Measurements from ENCODE around the gene FOXO3.

The FOXO3 gene

DNA sequence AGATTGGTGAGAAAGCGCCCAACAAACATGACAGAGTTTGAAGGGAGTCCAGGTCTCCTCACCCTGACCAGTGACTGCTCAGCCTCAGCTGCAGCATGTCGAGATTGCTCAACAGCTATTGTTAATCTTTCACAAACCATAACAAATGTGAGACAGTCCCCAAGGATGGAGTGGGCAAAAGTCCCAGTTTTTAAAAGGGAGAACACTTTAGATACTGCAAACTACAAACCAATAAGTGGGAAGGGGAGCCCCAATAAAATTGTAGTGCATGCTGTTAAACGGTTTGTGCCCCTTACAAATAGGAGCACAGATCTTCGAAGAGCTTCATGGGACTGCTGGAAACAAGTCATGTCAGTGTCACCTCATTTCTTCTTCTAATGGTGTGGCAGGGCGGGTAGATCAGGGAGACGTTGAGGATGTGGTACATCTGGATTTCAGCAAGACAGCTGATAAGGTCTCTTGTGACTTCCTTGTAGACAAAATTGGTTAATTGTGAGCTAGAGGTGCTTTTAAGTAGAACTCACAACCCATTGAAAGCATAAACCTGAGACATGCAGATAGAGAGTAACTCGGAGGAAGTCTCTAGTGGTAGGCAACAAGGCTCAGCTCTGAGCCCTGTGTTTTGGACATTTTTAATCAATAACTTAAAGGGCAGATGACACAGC, 153.5 kb downstream of the FOXO3 start:
- peak; percentile 80 for DNase-seq (ENCODE audit: low read depth)

DNA sequence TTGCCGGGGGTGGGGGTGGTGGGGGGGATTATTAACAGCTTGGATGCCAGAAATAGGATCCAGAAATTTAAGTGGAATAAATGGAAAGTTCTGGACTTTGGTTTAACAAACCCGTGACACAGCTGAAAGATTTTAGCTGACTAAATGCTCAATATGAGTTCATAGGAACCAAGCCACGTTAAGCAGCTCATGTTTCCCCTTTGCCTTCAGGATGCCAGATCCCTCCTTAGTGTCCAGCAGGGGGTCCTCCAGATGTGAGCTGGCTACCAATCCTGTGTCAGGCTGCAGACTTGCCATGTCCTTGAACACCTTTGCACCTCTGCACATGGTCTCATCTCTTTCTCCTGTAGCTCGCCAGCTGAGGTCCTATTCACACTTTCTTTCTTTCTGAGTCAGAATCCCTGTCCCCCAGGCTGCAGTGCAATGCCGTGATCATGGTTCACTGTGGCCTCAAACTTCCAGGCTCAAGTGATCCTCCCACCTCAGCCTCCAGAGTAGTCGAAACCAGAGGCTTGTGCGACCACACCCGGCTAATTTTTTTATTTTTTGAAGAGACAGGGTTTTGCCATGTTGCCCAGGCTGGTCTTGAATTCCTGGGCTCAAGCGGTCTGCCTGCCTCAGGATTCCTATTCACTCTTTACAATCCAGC, 154.2 kb downstream of the FOXO3 start:
- peak; percentile 58 for DNase-seq (ENCODE audit: low read depth)

DNA sequence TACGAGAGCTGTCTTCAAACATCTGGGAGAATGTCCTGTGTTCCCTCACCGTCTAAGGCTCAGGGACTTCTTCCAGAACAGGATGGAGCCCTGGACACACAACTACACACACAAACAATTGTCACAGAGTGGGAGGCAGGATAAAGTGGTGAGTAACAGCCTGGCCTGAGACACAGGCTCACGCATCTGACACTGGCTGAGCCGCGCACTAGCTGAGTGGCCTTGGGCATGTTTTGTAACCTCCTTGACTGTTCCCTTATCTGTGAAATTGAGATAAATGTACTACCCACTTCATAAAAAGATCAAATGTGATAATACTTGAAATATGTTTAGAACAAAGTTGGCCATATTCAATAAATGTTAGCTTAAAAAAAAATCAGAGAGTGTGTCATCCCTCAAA, 155.1 kb downstream of the FOXO3 start:
- no peak for DNase-seq (ENCODE audit: low read depth)

DNA sequence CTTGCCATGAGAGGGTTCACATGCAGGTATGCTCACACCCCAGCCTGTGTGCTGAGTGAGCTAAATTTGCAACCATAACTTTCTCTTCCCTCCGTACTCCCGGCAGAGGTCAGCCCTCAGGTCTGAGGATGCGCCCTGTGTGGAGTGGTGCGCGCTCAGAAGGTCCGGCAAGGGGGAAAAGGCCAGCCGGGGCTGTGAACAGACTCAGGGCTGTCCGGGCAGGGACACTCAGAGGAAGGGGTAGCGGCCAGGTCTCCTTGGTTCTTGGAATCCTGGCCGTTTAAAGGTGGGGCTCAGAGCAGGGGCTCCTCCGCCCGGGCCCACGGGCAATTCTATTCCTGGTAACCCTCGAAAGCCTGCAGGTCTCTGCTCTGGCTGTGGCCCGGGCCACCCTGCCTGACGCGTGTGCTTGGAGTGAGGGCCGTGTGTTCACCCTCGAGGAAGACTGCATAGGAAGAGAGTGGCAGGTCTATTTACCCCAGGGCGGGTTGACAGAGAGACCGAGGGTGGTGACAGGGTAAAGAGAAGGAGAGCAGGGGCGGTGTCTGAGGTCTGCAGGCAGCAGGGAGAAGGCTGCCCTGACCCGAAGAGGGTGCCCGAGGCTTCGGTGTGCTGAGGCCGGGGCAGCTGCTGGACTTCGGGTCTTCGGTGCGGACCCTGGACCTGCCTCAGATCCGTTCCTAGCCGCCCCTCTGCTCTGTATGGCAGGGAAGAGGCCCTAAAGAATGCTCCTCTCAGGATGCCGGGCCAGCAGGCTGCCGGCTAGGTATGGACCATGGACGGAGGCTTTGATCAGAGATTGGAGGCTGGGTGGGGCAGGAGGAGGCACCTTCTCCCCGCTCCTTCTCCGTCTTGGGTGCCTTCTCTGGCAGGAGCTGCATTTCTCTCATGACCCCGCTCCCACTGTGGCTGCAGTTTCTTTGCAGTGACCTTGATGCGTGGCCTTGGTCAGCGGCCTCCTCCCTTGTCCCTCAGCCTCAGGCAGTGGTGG, 156.4 kb downstream of the FOXO3 start:
- DNase-seq (ENCODE audit: low read depth), result no peak

DNA sequence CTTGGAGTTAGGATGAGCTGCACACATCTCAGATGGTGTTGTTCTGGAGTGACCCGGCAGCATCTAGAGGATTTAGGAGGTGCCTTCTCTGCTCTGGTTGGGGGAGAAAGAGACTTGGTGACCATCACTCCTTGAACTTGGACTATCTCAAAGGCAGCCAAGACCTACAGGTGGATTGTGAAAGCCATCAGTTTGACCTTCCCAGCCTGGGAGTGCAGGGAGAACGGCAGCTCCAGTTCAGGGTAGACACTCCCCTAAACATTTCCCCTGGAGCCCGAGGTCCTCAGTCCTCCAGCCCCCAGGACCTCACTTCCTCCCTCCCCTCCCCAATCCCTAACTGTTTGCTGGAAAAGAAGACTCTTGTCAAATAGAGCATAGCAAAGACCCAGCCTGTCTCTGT, 158.8 kb downstream of the FOXO3 start:
- no peak for DNase-seq (ENCODE audit: low read depth)

DNA sequence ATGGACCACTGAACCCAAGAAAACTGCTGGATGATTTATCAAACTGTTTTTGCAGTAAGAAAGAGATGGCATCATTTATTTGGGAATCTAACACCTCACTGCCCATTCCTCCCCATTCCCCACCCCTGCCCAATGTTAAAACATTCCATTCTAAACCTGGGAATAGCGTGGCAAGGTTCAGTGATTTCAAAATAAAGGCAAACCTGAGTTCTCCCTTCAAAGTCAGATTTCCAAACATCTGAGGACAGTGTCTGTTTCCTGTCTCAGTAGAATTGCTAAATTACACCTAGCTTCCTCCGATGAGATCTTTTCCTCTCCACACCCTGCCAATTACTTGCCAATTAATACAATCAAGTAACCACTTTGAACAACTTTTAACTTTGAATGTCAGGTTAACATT, 160.1 kb downstream of the FOXO3 start:
- DNase-seq (ENCODE audit: low read depth), result no peak

DNA sequence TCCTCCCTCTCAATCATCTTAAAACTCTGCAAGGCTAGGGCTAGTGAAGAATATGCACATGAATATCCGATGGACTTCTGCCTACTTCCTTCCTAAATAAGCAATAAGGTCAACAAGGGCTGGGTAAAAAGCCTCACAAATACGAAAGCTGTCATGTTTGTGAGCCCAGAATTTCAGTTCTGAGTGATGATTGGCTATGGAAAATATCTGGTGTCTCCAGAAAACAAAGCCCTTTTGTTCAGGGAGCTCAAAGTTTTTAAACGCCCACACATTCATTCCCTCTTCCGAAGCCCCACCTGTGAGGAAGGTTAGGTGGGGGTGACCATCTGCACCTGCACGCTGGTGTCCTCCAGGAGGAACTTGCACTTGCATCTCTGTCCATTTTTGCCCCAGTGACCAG, 160.6 kb downstream of the FOXO3 start:
- DNase-seq (ENCODE audit: low read depth), result no peak

DNA sequence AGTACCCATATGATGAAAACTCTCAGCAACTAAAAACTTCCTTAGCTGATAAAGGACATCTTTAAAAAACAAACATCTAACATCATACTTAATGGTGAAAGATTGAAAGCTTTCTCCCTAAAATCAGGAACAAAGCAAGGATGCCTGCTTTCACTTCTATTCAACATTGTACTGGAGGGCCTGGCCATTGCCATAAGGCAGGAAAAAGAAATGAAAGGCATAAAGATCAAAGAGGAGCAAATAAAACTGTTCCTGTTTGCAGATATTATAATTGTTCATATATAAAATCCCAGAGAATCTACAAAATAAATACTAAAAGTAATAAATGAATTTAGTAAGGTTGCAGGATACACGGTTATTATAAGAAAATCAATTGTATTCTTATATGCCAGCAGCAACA, 162.9 kb downstream of the FOXO3 start:
- no peak for DNase-seq (ENCODE audit: low read depth)

DNA sequence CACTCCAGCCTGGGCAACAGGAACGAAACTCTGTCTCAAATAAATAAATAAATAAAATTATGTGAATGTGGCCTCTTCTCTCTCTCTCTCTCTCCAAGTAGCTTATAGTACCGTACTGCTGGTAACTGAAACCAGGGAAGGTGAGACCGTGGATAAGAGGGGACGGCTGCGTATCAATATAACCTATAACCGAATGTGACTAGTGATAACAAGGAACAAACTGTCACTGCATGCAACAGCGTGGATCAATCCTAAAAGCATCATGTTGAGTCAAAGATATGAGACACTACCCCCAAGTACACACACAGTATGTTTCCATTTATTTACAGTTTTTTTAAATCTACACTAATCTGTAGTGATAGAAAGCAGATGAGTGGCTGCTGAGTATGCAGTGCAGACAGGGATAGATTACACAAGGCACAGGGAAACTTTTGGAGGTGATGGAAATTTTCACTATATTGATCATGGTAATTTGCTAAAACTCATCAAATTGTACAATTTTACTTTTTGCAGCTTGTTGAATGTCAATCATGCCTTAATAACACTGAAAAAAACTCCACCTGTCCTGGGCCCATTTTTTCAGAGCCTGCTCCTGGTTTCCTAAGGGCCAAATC, 166.1 kb downstream of the FOXO3 start:
- no peak for DNase-seq (ENCODE audit: low read depth)

DNA sequence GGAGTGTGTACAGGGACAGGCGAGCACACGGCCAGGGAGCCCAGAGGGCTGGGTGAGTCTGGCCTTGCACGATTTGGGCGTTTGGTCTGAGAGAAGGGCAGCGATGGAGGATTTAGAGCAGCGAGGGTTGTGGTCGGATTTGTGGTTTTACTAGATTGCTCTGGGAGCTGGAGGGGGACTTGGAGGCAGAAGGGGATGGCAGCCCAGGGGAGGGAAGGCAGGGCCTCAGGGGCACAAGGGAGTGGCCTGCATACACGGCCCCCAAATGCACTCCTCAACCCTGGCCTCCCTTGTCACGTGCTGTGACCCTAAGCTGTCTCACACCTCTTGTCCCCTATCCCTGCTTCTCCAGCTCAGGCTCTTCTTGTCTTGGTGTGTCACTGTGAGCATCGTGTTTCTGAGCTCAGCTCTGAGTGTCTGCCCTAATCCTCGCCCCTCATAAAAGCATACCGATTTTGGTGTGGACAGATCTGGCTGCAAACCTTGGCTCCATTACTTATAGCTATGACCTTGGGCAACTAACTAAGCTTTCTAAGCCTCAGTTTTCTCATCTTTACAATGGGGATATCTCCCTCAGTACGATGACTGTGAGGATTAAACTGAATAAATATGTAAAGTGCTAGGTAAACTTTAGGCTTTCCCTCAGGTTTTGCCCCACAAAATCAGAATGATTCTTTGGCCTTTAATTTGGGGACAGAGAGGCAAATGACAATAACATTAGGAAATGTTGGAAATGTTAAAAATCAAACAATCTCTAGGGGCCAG, 167.4 kb downstream of the FOXO3 start:
- no peak for DNase-seq (ENCODE audit: low read depth)

DNA sequence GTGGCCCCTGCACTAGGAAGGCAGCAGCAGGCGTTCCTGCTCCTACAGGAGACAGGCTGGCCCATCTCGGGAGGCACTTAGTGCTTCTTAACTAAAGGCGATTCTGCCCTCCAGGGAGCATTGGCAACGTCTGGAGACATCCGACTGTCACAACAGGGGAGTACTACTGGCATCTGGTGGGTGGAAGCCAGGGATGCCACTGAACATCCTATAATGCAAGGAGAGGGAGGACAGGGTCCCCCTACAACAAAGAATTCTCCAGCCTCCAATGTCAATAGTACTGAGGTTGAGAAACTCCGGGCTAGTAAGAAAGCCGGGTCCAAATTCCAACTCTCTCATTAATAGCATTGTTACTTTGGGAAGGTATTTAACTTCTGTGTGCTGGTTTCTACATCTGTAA, 168.1 kb downstream of the FOXO3 start:
- no peak for DNase-seq (ENCODE audit: low read depth)

DNA sequence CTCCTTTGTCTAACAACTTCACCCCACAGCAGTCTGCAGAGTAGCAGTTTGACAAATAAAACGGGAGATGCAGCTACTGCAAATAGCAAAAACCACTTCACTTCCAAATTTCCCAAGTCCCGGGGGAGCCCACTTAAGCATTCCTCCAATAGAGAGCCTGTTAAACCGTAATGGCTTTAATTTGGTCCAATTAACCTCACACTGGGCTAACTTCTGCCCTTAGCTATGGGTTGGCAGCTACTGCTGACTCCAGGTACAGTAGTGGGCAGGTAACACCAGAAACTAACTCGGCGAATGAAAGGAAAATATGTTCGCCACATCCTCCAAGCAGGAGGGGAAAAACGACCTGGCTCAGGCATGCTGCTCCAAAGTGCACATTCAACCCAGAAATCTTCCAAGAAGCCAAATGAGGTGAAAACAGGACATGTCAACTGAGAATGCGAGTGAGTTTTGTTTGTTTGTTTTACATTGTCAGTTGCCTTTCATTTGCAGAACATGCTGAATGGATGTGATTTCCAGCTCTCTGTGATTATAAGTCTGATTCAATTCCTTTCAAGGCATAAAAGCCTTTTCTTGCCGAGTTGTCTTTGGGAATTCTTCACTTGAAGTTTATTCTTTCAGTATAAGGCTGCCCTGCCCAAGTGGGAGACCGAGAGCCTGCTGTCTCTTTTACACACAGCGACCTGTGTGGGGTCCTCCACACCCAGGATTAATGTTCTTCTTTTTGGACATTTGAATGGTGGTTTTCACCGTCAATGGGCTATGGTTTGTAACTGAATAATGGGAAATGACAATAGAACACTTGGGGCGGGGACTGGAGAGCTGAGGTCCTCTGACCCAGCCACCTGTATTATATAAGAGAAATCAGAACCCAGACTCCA, 170.2 kb downstream of the FOXO3 start:
- DNase-seq (ENCODE audit: low read depth), result no peak

DNA sequence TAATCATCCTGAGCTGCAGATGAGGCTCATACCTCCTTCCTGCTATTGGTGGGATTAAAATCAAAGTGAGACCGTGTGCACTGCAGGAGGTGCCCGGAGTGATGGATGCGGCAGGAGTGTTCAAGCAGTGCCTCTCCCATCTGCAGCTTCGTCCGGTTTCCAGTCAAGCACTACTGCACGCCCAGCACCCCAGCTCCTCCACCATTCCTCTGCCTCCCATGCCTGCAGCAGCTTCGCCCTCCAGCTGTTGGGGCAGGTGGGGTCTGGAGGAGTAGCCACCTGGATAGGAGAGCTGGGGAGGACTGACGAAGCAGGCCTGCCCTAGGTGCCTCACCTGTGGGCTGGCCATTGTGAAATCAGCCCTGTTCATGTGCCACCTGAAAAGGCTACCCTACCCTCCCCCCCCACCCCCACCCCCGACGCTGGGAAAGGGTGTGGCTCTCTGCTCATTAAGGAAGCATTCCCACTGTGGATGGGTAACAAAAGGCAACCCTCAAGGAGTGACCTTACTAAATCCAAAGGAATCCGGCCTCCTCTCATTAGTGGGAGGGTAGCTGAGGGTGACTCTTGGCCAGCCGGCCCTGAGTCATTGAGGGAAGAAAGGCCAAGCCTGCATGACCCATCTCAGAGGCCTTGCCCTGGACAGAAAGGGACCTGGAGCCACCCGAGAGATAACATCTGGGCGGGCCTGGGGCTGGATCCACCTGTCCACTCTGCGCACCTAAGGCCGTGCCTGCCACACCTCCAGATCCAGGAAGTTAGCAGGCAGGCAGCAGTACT, 171.6 kb downstream of the FOXO3 start:
- no peak for DNase-seq (ENCODE audit: low read depth)

DNA sequence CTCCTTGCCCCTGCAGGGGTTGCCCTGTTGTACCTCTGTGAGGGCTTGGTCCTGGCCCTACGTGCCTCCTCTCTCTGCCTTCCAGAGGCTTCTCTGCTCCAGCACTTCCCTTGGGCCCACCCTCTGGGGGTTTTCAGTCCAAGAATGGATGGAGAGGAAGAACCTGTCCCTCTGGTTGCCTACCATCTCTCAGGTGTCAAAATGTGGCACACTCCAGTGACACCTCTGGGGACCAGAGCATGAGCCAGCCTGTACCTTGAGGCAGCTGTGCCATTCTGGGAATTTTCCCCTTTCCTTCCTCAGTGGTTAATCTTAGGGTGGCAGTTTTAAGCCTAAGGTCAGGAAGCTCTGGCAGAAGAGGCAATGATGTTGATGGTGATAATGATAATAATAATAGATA, 172.3 kb downstream of the FOXO3 start:
- DNase-seq (ENCODE audit: low read depth), result no peak

DNA sequence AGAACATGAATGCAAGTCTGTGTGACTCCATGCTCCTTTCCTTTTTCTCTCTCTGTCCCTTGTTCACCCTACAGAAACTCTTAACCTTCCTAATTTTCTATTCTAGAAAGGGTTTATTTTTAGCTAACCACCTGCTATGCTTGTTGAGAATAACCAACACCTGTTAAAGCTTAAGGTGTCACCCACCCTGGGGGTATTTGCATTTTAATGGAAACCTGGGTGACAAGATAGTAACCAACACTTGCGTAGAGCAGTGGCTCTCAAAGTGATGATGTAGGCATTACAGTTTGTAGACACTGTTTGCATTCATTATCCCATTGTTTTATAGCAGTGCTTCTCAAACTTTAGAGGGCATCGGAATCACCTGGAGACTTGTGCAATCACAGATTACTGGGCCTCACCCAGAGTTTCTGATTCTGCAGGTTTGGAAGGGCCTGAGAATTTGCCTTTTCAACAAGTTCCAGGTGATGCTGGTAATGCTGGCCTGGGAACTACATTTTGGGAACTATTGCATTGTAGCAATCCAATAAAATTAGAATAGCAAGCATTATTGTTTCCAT, 173.1 kb downstream of the FOXO3 start:
- no peak for DNase-seq (ENCODE audit: low read depth)
